Endothelial cell of umbilical vein (primary cell): ENCODE data around the gene GRM2.

Source experiments
- CTCF ChIP-seq, 2 donors: IDR thresholded peaks; 1 replicate in 1 of 2; 2 replicates in 1 of 2; pipeline ENCODE4 v1.5.1; 2011; ENCODE audit warnings: low read length in 2 of 2, mild to moderate bottlenecking in 2 of 2, moderate library complexity in 2 of 2, control low read depth in 1 of 2, inconsistent platforms in 1 of 2, low read depth in 1 of 2; ENCODE audit not compliant: insufficient read depth in 1 of 2; ENCODE audit errors: extremely low read depth in 1 of 2
- EZH2 ChIP-seq: IDR thresholded peaks from 2 replicates; pipeline ENCODE4 v1.6.1; 2012; ENCODE audit warnings: borderline replicate concordance, low read depth, mild to moderate bottlenecking, moderate library complexity, low read length, inconsistent platforms; ENCODE audit not compliant: severe bottlenecking
- FOS ChIP-seq: IDR thresholded peaks from 2 replicates; pipeline ENCODE4 v1.6.1; 2011; ENCODE audit warnings: mild to moderate bottlenecking, low read length, moderate library complexity, borderline replicate concordance; ENCODE audit not compliant: insufficient read depth
- GATA2 ChIP-seq: IDR thresholded peaks from 2 replicates; pipeline ENCODE4 v1.7.0; 2011; ENCODE audit warnings: low read depth, mild to moderate bottlenecking, moderate library complexity, mixed read lengths, low read length; ENCODE audit not compliant: insufficient read length, insufficient read depth
- MAX ChIP-seq: IDR thresholded peaks from 2 replicates; pipeline ENCODE4 v1.6.1; 2011; ENCODE audit not compliant: insufficient read depth, insufficient read length
- POLR2A ChIP-seq: IDR thresholded peaks from 2 replicates; pipeline ENCODE4 v1.6.1; 2012; ENCODE audit warnings: low read depth, mild to moderate bottlenecking, control low read depth, low read length
- POLR2AphosphoS5 ChIP-seq: IDR thresholded peaks from 2 replicates; pipeline ENCODE4 v1.6.1; 2012; ENCODE audit warnings: low read depth, mild to moderate bottlenecking, control low read depth, low read length, moderate library complexity; ENCODE audit not compliant: insufficient read depth

GRCh38 chr3:51735039-51735438 lies 28.2 kb downstream of the GRM2 start:
- TF ChIP-seq CTCF (IDR thresholded peaks at IDR 0.05; ENCODE audit: extremely low read depth in 1 of 2, insufficient read depth in 1 of 2, low read depth in 1 of 2, low read length in 2 of 2) (no peak), FOS (no peak), POLR2A (no peak), EZH2 (no peak), POLR2AphosphoS5 (no peak), MAX (no peak), GATA2 (no peak)
